ENCODE results near the gene MXI1. TPM values are rescaled to one million over a fixed set of nuclear protein-coding genes. Genes with fewer than 3 reads are reported as not detected.

The MXI1 gene
- 10 to 100 TPM; 38.7 to 43.0 TPM for total RNA-seq
- long read RNA-seq, partial matches to known transcripts: 2 of 13 reads
- long read RNA-seq, other reads (novel, unspliced or antisense): 7 of 13 reads

DNA sequence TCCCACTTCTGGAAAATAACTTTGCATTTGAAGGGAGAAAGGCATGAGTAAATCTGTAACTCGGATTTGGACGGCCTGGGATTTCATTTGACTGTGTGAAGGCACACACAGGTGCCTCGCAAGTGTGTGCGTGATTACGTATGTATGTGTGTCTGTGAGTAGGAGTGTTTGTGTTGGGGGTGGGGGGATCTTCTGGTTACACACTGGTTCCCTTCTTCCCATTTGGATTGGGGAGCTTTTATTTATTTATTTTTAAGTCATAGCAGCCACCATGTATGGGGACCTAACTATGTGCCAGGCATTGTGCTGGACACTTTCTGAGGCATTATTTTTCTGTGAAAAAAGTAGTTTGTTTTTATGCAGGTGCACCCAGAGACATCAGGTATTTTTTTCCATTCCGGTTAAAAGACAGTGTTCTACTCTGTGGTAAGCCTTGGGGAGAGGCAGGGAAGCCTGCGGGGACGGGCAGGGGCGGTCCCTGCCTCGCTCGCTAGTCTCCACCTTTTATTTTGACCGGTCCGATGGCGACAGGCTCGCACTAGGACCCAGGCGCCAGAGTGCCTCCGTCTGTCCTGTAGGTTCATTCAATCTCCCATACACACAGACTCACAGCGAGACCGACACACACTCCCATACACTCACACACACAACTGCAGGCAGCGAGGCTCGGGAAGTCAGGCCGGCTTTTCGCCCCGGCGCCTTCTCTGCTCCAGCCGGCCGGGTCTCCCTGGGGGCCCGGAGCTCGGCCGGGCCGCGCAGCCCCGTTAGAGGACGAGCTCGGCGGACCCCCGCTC, at the start of gene MXI1:
TSS of gene MXI1 (plus strand) at position 595 of the 794 bp plus-strand sequence. CDS start 204 bp downstream, outside the sequence.
- DNase-seq (peak; percentile 81), ATAC-seq (peak; percentile 10 to 42)
- intact Hi-C loops (cut with DNase I): loop anchor here in 1 of 2 donors (5.0 kb wide), 1 partner anchor 70 kb away; no protein-coding TSS in a partner anchor

DNA sequence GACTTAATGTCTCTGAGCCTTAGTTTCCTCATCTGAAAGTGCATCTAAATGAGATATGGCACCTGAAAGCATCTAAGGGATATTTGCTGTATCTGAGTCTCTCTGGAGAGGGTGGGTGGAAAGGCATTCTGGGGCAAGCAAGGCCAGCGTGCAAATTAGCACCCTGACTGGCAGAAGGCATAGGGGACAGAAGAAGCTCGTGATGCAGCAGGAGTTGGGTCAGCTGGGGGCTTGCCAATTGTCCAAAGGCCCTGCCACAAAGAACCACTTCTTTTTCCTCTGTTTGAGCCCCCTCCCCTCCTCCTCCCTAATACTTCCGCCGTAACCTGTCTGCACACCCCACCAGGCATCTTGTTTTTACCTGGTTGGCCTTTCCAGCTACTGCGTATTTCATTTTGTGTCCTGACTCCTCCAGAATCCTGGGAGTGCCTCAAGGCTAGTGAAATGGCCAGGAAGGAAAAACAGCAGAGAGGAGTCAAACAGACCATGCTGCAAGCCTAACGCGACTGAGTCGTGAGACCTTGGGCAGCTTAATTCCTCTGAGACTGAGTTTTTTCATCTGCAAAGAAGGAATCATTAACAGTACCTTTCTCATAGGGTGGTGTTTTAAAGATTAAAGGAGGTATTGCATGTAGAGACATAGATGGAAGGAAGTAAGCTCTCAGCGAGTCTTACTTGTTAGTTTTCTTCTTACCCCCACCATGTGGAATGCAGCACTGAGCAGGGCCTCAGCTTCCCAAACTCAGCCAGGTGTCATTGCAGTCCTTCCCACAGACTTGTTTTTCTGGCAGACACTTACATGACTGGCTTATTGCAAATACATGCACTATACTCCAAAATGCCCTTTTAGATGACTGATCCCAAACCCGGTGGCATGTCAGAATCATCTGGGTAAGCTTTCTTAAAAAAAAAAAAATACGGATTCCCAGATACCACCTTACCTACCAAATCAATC, 49.1 kb upstream of the MXI1 start:
- DNase-seq (no peak), ATAC-seq (no peak)

DNA sequence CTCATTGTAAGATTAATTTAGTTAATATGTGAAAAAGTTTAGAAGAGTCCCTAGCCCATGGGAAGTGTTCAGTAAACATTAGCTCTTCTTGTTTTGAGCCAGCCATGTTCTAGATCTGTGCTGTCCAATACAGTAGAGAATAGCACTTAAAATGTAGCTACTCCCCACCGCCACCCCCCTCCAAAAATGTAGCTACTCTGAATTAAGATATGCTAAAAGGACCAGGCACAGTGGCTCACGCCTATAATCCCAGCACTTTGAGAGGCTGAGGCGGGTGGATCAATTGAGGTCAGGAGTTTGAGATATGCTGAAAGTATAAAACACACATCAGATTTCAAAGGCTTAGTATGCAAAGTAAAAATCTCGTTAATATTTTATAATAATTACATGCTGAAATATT, 47.3 kb upstream of the MXI1 start:
- no peak for ATAC-seq
- no peak for DNase-seq
- intact Hi-C loops (cut with DNase I): no loop called here

More for the DNA sequence above, 49.1 kb upstream of the MXI1 start:
- intact Hi-C loops (cut with DNase I): no loop called here

DNA sequence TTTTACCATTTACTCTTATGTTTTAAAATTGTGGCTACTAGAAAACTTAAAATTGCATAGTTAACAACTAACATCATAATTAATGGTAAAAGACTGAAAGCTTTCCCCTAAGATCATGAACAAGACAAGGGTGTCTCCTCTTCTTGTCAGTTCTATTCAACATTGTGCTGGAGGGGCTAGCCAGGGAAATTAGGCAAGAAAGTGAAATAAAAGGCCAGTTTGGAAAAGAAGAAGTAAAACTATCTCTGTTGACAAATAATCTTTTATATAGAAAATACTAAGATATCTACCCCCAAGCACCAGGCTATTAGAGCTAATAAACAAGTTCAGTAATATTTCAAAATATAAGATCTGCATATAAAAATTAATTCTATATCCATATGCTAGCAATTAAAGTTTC, 46.9 kb upstream of the MXI1 start:
- DNase-seq (no peak), ATAC-seq (no peak)
- intact Hi-C loops (cut with DNase I): no loop called here

DNA sequence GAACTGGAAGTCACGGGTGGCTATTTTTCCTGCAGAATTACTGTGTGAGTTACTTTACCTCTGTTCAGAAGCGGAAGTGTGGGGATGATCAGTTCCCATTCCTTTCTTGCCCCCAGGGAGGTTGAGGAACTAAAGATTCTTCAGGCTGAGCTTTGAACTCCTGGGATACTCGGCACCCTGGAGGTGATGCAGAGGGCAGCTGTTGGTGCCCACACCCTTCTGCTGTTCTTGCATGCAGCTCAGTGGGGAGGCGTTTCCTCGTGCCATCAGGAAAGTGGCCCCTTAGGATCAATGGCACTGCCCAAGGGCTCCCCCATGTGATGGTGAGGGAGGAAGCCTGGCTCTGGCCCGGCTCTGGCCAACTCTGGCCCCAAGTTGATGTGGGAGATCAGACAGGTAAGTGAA, 44.7 kb upstream of the MXI1 start:
- ATAC-seq (no peak), DNase-seq (no peak)
- intact Hi-C loops (cut with DNase I): no loop called here

DNA sequence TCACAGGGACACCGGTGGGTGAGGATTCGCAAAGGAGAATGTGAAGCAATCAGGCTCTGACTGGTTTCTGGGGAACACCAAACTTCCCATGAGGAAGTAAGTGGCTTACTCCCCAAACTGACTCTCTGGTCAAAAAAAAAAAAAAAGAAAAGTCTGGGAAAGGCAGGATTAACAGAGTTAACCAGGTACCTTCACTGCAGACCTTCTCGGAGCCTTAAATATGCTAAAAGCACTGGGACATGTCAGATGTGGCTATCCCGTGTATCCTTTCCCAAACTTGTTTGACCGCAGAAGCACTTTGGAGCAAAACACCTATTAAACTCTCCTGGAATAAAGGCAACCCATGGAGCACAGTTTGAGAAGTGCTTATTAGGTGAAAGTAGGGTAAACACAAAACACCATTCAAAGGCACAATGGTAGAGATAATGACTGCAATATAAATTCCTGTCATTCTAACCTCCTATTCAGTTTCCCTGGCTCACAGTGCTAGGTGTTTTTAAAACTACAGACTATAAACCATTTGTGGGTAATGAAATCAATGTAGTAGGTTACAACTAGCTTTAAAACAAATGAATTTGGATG, 44.1 kb upstream of the MXI1 start:
- intact Hi-C loops (cut with DNase I): no loop called here
- ATAC-seq (no peak), DNase-seq (no peak)

DNA sequence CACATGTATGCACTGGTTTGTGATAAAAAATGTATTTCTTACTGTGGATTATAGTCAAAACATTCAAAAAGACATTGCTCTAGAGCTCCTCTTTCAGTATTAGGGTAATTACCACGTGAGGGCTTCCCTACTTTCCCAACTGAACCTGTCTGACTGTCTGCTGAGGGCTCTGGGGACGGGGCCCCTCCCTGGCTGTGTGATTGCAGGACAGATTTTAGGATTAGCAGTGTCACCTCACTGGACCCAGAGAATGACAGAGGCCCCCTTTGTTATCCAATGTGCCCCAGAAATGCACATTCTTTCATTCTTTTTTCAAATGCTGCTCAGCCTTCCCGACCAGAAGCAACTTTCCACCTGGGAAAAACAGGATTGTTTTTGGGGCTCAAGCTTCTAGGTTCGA, 43.6 kb upstream of the MXI1 start:
- intact Hi-C loops (cut with DNase I): no loop called here
- no peak for ATAC-seq
- no peak for DNase-seq

DNA sequence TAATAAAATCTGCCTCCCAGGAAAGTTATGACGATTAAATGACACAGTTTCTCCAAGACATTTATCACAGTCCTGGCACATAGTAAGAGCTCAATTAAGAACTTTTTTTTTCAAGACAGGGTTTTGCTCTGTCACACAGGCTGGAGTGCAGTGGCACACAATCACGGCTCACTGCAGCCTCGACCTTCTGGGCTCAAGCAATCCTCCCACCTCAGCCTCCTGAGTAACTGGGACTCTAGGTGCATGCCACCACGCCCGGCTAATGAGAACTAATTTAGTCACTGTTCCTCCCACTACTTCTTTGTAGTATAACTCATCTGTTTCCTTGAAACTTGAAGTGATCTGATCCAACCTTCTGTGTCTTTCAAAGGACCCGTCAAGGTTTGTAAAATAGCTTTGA, 42.2 kb upstream of the MXI1 start:
- ATAC-seq (no peak), DNase-seq (no peak)
- intact Hi-C loops (cut with DNase I): no loop called here

DNA sequence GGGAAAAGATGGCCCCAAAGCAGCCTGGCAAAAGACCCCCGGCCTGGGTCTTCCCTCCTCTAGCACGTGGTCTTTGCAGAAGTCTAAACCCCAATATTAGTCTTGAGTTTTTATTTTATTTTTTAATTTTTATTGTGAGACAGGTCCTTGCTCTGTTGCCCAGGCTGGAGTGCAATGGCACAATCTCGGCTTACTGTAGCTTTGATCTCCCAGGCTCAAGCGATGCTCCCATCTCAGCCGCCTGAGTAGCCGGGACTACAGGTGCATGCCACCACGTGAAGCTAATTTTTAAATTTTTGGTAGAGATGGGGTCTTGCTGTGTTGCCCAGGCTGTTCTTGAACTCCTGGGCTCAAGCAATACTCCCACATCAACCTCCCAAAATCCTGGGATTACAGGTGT, 40.3 kb upstream of the MXI1 start:
- DNase-seq (no peak), ATAC-seq (no peak)
- intact Hi-C loops (cut with DNase I): no loop called here

DNA sequence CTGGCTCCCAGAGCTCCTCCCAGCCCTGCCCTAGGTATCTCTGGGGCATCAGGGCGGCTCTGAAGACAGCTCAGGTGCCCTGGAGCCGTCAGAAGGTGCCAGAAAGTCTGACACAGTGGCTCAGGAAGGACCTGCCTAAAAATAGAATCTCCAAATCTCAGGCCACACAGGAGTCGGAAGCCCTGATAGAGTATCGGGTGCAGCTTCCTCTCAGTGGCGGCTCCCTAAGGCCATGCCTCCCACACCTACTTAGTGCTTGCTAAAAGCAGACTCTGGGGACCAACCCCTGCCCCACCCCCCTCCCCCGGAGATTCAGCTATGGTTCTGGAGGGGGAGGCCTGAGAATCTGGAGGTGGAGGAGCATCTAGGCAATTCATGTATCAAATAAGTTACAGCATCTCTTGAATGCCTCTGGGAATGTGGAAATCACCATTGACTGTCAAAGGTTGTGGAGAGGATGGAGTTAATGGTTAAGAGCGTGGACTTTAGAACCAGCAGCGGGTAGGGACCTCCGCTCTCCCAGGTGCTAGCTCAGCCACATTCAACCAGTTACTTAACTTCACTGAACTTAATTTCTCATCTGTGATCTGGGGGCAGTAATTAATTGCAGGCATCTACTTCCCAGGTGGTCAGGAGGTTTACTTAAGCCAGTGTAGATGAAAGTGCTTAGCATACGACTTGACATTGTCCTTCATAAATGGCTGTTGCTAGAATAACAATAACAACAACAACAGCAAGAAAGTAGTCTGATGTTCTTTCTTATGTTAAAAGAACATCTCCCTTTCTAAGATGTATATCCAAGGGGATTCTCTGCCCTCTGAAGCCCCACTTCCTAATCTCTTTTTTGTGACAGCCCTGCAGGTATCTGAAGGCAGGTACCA, 38.6 kb upstream of the MXI1 start:
- no peak for DNase-seq
- intact Hi-C loops (cut with DNase I): no loop called here
- peak; percentile 44 to 70 for ATAC-seq

DNA sequence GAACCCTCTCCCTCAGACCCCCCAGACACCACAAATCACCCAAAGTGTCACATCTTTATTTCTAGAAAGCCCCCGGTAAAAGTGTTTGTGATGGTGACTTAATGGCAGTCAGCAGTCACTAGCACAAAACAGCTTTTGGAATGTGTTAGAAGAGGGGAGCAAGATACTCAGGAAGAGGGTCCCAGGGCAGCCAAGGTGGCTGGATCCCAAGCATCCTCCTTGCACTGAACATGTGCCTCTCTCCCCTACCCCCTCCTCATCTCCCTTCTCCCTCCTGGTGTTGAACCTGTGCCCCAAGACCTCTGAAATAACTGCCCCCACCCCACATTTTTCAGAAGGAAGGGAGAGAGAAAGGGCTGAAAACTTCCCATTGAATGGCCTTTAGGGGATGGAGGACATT, 37.8 kb upstream of the MXI1 start:
- ATAC-seq (no peak), DNase-seq (no peak)
- intact Hi-C loops (cut with DNase I): no loop called here

DNA sequence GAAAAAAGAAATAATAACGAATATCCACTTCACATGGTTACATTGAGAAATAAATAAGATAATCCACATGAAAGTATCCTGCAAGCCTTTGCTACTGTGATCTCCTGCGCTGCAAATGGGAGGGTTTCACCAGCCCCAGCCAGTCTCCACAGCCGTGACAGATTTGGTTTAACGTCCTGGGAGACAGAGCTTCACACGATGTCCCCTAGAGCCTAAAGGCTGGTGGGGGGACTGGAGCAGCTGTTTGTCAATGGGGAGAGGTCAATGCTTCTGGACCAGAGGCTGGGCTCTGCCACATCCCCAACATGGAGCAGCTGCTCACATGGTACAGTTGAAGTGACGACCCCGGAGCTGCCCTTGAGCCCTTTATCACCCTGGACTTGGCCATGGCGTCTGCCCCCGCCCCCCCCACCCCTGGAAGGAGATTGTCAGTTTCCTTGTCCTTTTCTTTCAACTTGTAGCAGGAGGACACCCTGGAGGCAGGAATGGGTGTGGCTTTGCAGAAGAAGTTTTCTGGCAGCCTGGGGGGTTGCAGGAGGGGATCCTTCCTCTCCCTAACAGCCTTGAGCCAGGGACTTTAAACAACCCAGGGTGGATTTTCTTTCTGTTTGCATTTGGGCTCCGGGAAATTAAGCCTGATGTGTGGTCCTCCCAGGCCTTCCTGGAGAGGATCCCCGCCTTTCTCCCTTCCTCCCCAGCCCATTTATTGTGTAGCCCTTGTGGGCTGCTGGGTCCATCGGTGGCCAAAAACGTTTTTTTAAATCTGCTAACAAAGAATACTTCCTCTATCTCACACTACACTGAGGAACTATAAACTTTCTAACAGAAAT, 37.0 kb upstream of the MXI1 start:
- ATAC-seq (peak in 1 of 2 donors; percentile 44), DNase-seq (peak; percentile 37)
- intact Hi-C loops (cut with DNase I): no loop called here

DNA sequence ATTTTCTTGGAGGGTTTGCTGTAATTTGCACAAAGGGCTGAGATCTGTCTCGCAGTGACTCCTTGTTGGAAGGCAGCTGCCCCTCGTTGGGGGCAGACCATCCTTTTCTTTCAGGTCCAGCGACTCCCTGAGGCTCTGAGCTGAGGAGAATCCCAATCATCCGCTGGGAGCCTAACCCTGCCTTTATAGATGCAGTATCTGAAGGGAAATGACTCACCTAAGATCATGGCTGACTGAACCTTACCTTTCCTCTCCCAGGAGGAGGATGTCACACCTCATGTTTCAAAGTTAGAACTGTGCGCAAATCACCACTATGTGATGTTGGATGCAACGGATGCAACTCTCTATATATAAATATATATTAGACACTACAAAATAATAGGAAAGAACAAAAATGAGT, 36.4 kb upstream of the MXI1 start:
- no peak for ATAC-seq
- intact Hi-C loops (cut with DNase I): no loop called here
- DNase-seq: no peak

DNA sequence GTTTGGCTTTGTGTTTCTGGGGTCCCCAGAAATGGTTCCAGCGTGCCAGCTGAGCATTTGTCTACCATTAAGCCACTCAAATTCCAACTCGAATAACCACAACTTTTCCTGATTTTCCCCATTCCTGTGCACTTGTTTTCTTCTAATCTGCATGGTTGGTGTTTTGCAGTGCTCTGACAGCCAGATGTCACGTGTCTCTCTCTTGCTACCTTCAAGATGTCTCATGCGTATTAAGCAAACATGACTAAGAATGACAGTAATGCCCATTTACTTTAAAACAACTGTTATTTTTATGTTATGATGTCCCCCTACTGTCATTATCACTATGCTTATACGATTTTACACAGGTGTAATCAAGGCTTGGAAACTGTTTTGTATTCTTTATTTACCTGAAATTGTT, 35.2 kb upstream of the MXI1 start:
- DNase-seq (no peak), ATAC-seq (no peak)
- intact Hi-C loops (cut with DNase I): no loop called here

DNA sequence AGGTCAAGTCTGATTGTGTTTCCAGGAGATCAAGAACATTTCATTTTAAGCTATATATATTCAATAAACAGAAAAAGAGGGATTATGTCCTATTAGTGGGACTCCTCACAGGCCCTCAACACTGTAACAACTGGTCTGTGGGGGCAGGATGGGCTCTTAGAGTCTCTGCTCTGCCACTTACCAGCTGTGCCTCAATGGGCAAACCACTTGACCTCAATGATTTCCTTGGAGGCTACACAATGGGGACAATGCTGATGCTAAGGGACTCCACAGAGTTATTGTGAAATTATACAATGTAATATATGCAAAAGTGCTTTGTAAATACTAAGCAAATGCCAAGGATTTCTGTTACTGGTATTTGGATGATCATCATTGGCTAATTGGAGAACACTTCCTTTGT, 33.2 kb upstream of the MXI1 start:
- no peak for DNase-seq
- intact Hi-C loops (cut with DNase I): no loop called here
- no peak for ATAC-seq

DNA sequence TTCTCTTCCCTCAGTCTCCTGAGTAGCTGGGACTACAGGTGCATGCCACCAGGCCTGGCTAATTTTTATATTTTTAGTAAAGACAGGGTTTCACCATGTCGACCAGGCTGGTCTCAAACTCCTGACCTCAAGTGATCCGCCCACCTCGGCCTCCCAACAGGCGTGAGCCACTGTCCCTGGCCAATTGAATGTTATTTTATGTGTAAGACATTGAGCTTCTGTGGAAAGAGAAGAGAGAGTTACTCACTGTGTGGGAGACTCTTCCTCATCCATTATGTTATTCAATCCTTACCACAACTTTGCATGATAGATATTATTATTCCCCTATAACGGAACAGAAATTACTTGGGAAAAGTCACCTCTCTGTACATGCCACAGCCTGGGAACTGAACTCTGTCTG, 32.6 kb upstream of the MXI1 start:
- ATAC-seq (no peak), DNase-seq (no peak)
- intact Hi-C loops (cut with DNase I): no loop called here

DNA sequence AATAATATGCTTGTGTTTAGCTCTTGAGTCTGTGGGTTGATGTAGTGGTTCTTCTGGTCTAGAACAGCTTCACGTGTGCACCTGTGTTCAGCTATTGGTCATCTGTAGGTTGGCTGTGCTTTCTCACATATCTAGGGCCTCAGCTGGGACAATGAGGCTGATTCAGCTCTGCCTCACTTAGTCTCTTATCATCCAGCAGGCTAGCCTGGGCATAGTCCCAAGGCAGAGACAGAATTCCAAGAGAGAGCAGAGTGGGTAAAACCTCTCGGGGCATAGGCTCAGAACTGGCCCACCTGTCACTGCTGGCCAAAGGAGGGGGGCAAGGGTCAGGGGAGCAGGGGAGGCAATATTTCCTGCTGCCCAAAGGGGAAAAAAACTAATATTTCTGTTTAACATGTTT, 32.0 kb upstream of the MXI1 start:
- intact Hi-C loops (cut with DNase I): no loop called here
- DNase-seq (no peak), ATAC-seq (peak; percentile 61 to 83)

All from left cardiac atrium (tissue), 4 donors.